Chondrocyte (in vitro differentiated cells): ENCODE results near the gene HSD17B12. TPM values are rescaled to one million over a fixed set of nuclear protein-coding genes. Genes with fewer than 3 reads are reported as not detected.

Experiments
- DNase-seq: peaks from one replicate; pipeline ENCODE4 v3.0.0; 2021; ENCODE audit warnings: mixed read lengths, low spot score
- H3K27ac Mint-ChIP-seq: one replicate; pipeline ENCODE4 v1.8.0; 2021; ENCODE audit warnings: mild to moderate bottlenecking, moderate library complexity, mixed read lengths; ENCODE audit not compliant: unreplicated experiment
- H3K27me3 Mint-ChIP-seq: 2 replicates; pipeline ENCODE4 v1.8.0; 2021; ENCODE audit warnings: low read depth, mixed read lengths
- H3K36me3 Mint-ChIP-seq: 2 replicates; pipeline ENCODE4 v1.8.0; 2021; ENCODE audit warnings: low read depth, mixed read lengths
- H3K4me1 Mint-ChIP-seq: 2 replicates; pipeline ENCODE4 v1.8.0; 2021; ENCODE audit warnings: low read depth, mild to moderate bottlenecking, mixed read lengths
- H3K4me3 Mint-ChIP-seq: one replicate; pipeline ENCODE4 v1.8.0; 2021; ENCODE audit warnings: mild to moderate bottlenecking, moderate library complexity, mixed read lengths; ENCODE audit not compliant: unreplicated experiment
- H3K9me3 Mint-ChIP-seq: 2 replicates; pipeline ENCODE4 v1.8.0; 2021; ENCODE audit warnings: low read depth, mixed read lengths
- total RNA-seq: library from RNA; stranded (reverse); gene quantifications from 3 replicates; pipeline ENCODE4 v1.2.1, GENCODE V29; 2021
- TF ChIP-seq, protein P1 (sequence below): fragments of 200-600 bp; sonication (generic); IDR thresholded peaks from 2 replicates; pipeline ENCODE4 v1.5.0; 2021; ENCODE audit warnings: antibody characterized with exemption, mild to moderate bottlenecking, moderate library complexity

HSD17B12 gene
- total RNA-seq, 1 donor from 2014 or later = 89.3 TPM

DNA sequence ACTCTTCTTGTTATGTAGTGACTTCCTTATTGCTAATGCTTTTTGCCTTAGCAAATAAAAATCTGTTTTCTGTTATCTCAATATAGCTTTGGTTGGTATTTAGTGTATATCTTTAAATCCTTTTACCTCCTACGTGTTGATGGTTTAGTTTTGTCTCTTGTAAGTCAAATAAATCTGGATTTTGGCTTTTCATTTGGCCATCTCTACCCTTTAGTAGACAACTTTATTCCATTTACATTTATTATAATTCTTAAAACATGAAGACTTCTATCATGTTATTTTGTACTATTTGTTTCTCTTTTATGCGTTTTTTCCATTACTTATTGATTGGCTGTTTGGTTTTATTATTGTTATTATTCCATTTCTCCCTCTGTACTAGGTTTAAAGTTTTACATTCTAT lies 180.6 kb downstream of the HSD17B12 start:
- Mint-ChIP-seq H3K4me3 (no peak overlapping the region), H3K4me1 (no peaks in the 10 kb centered on the region), H3K9me3 (peaks cover 9% of the 10 kb centered on the region), H3K27ac (no peak overlapping the region), H3K36me3 (peaks cover 8% of the 10 kb centered on the region), H3K27me3 (no peaks in the 10 kb centered on the region)
- DNase-seq = no peak
- TF ChIP-seq, protein P1, sequence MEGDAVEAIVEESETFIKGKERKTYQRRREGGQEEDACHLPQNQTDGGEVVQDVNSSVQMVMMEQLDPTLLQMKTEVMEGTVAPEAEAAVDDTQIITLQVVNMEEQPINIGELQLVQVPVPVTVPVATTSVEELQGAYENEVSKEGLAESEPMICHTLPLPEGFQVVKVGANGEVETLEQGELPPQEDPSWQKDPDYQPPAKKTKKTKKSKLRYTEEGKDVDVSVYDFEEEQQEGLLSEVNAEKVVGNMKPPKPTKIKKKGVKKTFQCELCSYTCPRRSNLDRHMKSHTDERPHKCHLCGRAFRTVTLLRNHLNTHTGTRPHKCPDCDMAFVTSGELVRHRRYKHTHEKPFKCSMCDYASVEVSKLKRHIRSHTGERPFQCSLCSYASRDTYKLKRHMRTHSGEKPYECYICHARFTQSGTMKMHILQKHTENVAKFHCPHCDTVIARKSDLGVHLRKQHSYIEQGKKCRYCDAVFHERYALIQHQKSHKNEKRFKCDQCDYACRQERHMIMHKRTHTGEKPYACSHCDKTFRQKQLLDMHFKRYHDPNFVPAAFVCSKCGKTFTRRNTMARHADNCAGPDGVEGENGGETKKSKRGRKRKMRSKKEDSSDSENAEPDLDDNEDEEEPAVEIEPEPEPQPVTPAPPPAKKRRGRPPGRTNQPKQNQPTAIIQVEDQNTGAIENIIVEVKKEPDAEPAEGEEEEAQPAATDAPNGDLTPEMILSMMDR = no peak

DNA sequence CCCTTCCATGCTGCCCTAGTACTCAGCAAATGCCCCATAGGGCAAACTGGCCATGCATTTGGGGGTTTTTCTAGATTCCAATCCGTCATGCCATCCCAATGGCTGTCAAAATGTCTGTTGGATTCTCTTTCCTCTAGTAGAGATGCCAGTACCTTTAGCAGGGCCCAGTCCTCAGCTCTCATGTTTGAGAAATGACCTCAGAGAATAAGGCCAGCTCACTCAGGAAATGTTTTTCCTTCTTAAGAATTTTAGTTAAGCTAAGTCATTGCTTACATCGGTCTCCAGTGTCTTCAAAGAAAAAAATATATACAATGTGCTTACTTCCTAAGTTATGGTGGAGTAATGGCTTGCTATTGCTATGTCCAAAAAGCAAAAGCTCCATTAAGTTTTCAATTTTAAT lies 186.0 kb downstream of the HSD17B12 start:
- TF ChIP-seq, protein P1 = no peak
- H3K27ac Mint-ChIP-seq = no peak overlapping the region
- no peak overlapping the region for H3K4me3 Mint-ChIP-seq
- H3K36me3 Mint-ChIP-seq = no peaks in the 10 kb centered on the region
- peaks cover 6% of the 10 kb centered on the region for H3K9me3 Mint-ChIP-seq
- peaks cover 8% of the 10 kb centered on the region for H3K27me3 Mint-ChIP-seq
- H3K4me1 Mint-ChIP-seq = no peaks in the 10 kb centered on the region
- no peak for DNase-seq

DNA sequence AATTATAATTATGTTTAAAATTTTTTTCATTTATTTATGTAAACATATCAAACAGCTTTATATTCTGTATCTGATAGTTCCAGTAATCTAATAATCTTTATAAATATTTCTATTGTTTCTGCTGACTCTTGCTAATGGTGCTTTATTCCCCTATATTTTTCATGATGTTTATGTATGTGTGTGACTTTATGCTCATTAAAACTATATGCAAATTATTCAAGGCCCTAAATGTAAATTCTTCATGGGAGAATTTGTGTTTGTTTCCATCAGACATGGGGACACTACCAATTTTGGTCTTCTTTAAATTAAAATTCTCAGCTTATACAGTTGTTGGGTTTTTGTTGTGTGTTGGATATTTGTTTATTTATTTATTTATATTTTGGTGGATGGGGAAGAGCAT lies 186.4 kb downstream of the HSD17B12 start:
- Mint-ChIP-seq H3K4me3 (no peak overlapping the region), H3K27ac (no peak overlapping the region), H3K36me3 (no peaks in the 10 kb centered on the region), H3K9me3 (peaks cover 6% of the 10 kb centered on the region), H3K4me1 (no peaks in the 10 kb centered on the region), H3K27me3 (peaks cover 11% of the 10 kb centered on the region)
- TF ChIP-seq, protein P1 = no peak
- no peak for DNase-seq

DNA sequence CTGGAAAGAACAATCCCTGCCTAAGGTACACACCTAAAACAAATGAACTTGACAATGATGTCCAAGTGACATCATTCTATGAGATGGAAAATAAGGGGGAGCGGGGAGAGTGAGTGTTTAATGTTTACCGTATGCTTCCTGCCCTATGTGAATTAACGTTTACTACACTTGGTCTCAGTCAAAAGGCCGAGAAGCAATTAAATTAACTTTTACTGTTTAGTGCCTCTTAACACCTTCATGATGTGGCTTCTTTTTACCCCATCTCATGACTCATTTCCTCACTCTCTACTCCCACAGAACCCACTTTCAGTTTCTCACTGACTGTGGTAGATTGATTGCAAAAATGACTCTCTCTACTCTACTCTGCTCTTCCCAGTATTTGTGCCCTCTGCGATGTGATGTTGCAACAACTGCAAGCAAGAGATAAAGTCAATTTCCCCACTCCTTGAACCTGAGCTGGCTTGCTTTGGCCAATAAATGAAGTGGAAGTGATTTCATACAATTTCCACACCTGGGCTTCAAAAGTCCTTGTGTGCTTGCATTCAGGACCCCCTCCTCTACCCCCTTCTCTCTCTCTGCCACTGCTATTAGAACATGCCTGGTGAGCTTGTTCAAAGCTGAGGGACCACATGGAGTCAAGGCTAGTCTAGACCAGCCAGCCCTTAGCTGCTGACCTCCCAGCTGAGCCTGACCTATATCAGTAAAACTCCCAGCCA lies 188.5 kb downstream of the HSD17B12 start:
- Mint-ChIP-seq H3K27me3 (peaks cover 23% of the 10 kb centered on the region), H3K36me3 (no peaks in the 10 kb centered on the region), H3K27ac (no peak overlapping the region), H3K4me3 (no peak overlapping the region), H3K4me1 (no peaks in the 10 kb centered on the region), H3K9me3 (peaks cover 9% of the 10 kb centered on the region)
- no peak for DNase-seq
- TF ChIP-seq, protein P1 = no peak

DNA sequence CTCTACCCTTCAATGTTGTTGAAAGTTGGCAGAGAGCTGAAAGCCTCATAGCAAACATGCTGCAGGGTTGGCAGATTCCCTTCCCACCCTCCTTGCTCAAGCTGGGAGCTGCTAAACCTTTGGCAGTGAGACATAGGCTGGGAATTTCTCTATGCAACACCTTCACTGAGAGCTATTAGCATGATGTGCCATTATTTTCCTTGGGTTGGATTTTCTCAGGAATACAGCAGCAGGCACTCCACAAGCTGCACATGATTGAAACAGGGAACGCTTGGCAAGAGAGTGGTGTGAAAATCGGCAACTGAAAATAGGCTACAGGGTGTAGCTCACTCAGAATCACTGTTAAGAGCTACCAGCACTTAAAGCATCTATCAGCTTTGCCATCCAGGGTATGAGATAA lies 190.5 kb downstream of the HSD17B12 start:
- no peak for DNase-seq
- no peaks in the 10 kb centered on the region for H3K4me1 Mint-ChIP-seq
- peaks cover 9% of the 10 kb centered on the region for H3K9me3 Mint-ChIP-seq
- H3K36me3 Mint-ChIP-seq = no peaks in the 10 kb centered on the region
- TF ChIP-seq, protein P1 = no peak
- no peak overlapping the region for H3K4me3 Mint-ChIP-seq
- H3K27ac Mint-ChIP-seq = no peak overlapping the region
- peaks cover 36% of the 10 kb centered on the region for H3K27me3 Mint-ChIP-seq
